Measurements from ENCODE around the gene PLCB4. TPM values are rescaled to one million over a fixed set of nuclear protein-coding genes. Genes with fewer than 3 reads are reported as not detected.

PLCB4 gene
- polyA plus RNA-seq, 1 of the 3 experiments (the other 2 are of a cell fraction), result 5.5 TPM

DNA sequence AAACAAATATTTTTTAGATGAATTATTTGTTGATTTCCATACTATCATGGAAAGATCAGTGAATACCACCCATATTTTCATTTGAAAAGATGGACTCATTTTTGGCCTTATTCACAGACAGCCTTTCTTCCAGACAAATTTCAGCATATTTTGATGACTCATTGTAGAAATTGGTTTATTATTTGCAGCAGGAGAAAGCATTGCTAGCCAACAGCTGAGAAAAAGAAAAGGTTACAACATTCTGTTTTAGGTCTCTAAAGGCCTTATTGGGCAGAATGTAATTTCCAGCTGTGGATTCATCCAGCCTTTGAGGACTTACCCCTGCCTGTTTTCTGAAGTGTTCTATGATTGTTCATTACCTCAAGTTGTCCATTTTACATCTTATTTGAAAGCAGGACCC lies 201.9 kb downstream of the PLCB4 start (continued):
- no peak for TF ChIP-seq MXI1 (IDR thresholded peaks at IDR 0.05; ENCODE audit: low read depth, low read length)
- TF ChIP-seq EZH2phosphoT487 (IDR thresholded peaks at IDR 0.05; ENCODE audit: borderline replicate concordance, low read depth), result no peak
- TF ChIP-seq NFIC (IDR thresholded peaks at IDR 0.05; ENCODE audit: borderline replicate concordance), result peak; percentile 46; the same call in 1 of the 2 replicates
- peak; percentile 78; the same call in 1 of the 2 replicates for TF ChIP-seq FOSL2 (IDR thresholded peaks at IDR 0.05; ENCODE audit: borderline replicate concordance, low read depth)
- TF ChIP-seq, protein P1, sequence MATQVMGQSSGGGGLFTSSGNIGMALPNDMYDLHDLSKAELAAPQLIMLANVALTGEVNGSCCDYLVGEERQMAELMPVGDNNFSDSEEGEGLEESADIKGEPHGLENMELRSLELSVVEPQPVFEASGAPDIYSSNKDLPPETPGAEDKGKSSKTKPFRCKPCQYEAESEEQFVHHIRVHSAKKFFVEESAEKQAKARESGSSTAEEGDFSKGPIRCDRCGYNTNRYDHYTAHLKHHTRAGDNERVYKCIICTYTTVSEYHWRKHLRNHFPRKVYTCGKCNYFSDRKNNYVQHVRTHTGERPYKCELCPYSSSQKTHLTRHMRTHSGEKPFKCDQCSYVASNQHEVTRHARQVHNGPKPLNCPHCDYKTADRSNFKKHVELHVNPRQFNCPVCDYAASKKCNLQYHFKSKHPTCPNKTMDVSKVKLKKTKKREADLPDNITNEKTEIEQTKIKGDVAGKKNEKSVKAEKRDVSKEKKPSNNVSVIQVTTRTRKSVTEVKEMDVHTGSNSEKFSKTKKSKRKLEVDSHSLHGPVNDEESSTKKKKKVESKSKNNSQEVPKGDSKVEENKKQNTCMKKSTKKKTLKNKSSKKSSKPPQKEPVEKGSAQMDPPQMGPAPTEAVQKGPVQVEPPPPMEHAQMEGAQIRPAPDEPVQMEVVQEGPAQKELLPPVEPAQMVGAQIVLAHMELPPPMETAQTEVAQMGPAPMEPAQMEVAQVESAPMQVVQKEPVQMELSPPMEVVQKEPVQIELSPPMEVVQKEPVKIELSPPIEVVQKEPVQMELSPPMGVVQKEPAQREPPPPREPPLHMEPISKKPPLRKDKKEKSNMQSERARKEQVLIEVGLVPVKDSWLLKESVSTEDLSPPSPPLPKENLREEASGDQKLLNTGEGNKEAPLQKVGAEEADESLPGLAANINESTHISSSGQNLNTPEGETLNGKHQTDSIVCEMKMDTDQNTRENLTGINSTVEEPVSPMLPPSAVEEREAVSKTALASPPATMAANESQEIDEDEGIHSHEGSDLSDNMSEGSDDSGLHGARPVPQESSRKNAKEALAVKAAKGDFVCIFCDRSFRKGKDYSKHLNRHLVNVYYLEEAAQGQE (IDR thresholded peaks at IDR 0.05; ENCODE audit: low read depth, low read length), result no peak
- no peak for TF ChIP-seq GABPA (IDR thresholded peaks at IDR 0.05; ENCODE audit: low read depth)
- peak in 1 of 2 experiments; percentile 34; a peak in 1 of 4 replicates for TF ChIP-seq EP300 (IDR thresholded peaks at IDR 0.05; ENCODE audit: borderline replicate concordance in 1 of 2, low read depth in 1 of 2, low read length in 1 of 2)
- TF ChIP-seq, protein P2, sequence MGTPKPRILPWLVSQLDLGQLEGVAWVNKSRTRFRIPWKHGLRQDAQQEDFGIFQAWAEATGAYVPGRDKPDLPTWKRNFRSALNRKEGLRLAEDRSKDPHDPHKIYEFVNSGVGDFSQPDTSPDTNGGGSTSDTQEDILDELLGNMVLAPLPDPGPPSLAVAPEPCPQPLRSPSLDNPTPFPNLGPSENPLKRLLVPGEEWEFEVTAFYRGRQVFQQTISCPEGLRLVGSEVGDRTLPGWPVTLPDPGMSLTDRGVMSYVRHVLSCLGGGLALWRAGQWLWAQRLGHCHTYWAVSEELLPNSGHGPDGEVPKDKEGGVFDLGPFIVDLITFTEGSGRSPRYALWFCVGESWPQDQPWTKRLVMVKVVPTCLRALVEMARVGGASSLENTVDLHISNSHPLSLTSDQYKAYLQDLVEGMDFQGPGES (IDR thresholded peaks at IDR 0.05; ENCODE audit: low read depth, low read length), result no peak
- TF ChIP-seq RFX5 (IDR thresholded peaks at IDR 0.05; ENCODE audit: low read length), result no peak
- no peak for TF ChIP-seq TAF1 (IDR thresholded peaks at IDR 0.05; ENCODE audit: borderline replicate concordance, low read depth, low read length)
- peak; percentile 79 for TF ChIP-seq JUND (IDR thresholded peaks at IDR 0.05)
- TF ChIP-seq FOXM1 (IDR thresholded peaks at IDR 0.05; ENCODE audit: low read depth), result no peak
- TF ChIP-seq TCF12 (IDR thresholded peaks at IDR 0.05), result peak; percentile 87
- TF ChIP-seq RAD21 (IDR thresholded peaks at IDR 0.05; ENCODE audit: low read length), result no peak

DNA sequence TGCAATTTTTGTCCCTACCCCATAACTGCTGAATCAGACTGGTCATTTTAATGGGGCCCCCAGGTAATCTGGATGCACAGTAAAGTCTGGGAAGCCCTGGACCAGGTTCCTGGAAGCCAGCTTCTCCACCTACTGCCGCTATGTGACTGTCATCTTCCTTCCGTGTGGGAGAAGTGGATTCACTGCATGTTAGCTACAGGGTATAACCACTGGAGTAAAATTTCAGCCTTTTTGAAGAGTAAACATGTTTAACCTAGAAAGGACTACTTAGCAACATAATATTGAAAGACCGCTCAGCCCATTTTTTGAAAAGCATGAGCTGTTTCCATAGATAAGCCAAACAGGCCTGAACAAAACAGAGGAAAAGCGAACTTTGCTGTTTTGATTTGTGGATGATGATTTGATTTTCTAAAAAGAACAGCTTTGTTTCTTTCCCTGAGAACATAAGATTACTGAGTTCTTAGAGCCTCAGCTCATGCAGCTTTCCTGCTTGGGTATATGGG lies 208.1 kb downstream of the PLCB4 start:
- no peaks in the 10 kb centered on the region for H3K9me3 ChIP-seq
- H3K9ac ChIP-seq, result no peak overlapping the region
- POLR2A ChIA-PET, result interaction anchor here (0.6 kb wide), 1 partner anchor 1304 kb away, joined by 3 read pairs; no protein-coding TSS in a partner anchor
- H3K27ac ChIP-seq (ENCODE audit: low read depth in 2 of 2, low read length in 1 of 2), result no peak overlapping the region; a peak in 1 of 4 replicates
- no peaks in the 10 kb centered on the region for H3K79me2 ChIP-seq (ENCODE audit: insufficient read depth)
- no peak overlapping the region for H3K4me2 ChIP-seq
- CTCF ChIA-PET, result interaction anchor here (0.6 to 1.7 kb wide), 4 partner anchors 8 to 156 kb away, joined by 3 read pairs; no protein-coding TSS in a partner anchor
- H3K4me3 ChIP-seq (ENCODE audit: low read depth in 2 of 2, low read length in 1 of 2), result no peak overlapping the region
- peaks cover 0 to 20% of the 10 kb centered on the region in 2 experiments; a peak in 2 of 4 replicates for H3K4me1 ChIP-seq (ENCODE audit: control insufficient read depth in 1 of 2, insufficient read depth in 2 of 2, low read depth in 1 of 2, low read length in 1 of 2)
- DNase-seq, result no peak
- no peaks in the 10 kb centered on the region for H4K20me1 ChIP-seq (ENCODE audit: insufficient read depth)
- H3K27me3 ChIP-seq (ENCODE audit: insufficient read depth), result no peaks in the 10 kb centered on the region
- 93% methylated on average over 4 of the region's 4 CpGs for WGBS (ENCODE audit: low lambda C conversion rate)
- H3F3A ChIP-seq (replicated peaks; ENCODE audit: insufficient read depth), result no peaks in the 10 kb centered on the region
- peaks cover 0 to 4% of the 10 kb centered on the region in 2 experiments for H3K36me3 ChIP-seq (replicated peaks in 1 of 2; ENCODE audit: control insufficient read depth in 1 of 2, insufficient read depth in 2 of 2, low read length in 1 of 2)
- no peak overlapping the region for H2AFZ ChIP-seq (ENCODE audit: low read depth)
- H3K9me2 ChIP-seq, result no peaks in the 10 kb centered on the region
- TF ChIP-seq, protein P3, sequence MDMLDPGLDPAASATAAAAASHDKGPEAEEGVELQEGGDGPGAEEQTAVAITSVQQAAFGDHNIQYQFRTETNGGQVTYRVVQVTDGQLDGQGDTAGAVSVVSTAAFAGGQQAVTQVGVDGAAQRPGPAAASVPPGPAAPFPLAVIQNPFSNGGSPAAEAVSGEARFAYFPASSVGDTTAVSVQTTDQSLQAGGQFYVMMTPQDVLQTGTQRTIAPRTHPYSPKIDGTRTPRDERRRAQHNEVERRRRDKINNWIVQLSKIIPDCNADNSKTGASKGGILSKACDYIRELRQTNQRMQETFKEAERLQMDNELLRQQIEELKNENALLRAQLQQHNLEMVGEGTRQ (IDR thresholded peaks at IDR 0.05; ENCODE audit: borderline replicate concordance, low read depth, low read length), result no peak
- TF ChIP-seq GABPA (IDR thresholded peaks at IDR 0.05; ENCODE audit: low read depth), result no peak
- no peak for TF ChIP-seq SMC3 (IDR thresholded peaks at IDR 0.05; ENCODE audit: low read depth, low read length)
- TF ChIP-seq, protein P1 (IDR thresholded peaks at IDR 0.05; ENCODE audit: low read depth, low read length), result no peak
- TF ChIP-seq FOXJ3 (CRISPR knock-in tag; IDR thresholded peaks at IDR 0.05), result no peak
- TF ChIP-seq NFIC (IDR thresholded peaks at IDR 0.05; ENCODE audit: borderline replicate concordance), result no peak
- TF ChIP-seq, protein P4, sequence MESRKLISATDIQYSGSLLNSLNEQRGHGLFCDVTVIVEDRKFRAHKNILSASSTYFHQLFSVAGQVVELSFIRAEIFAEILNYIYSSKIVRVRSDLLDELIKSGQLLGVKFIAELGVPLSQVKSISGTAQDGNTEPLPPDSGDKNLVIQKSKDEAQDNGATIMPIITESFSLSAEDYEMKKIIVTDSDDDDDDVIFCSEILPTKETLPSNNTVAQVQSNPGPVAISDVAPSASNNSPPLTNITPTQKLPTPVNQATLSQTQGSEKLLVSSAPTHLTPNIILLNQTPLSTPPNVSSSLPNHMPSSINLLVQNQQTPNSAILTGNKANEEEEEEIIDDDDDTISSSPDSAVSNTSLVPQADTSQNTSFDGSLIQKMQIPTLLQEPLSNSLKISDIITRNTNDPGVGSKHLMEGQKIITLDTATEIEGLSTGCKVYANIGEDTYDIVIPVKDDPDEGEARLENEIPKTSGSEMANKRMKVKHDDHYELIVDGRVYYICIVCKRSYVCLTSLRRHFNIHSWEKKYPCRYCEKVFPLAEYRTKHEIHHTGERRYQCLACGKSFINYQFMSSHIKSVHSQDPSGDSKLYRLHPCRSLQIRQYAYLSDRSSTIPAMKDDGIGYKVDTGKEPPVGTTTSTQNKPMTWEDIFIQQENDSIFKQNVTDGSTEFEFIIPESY (IDR thresholded peaks at IDR 0.05; ENCODE audit: borderline replicate concordance, low read depth), result no peak

All from SK-N-SH (cell line).